DND-41 (cell line): ENCODE data around the gene EHBP1.

Experiments used
- EZH2 ChIP-seq: IDR thresholded peaks from 3 replicates; pipeline ENCODE4 v1.6.1; 2012; ENCODE audit warnings: borderline replicate concordance, low read depth, mild to moderate bottlenecking, moderate library complexity, low read length, inconsistent platforms; ENCODE audit not compliant: severe bottlenecking
- TF ChIP-seq, protein P1 (sequence below): IDR thresholded peaks from 2 replicates; pipeline ENCODE4 v1.5.1; 2012; ENCODE audit warnings: borderline replicate concordance, low read length, moderate library complexity, mild to moderate bottlenecking; ENCODE audit not compliant: poor library complexity, severe bottlenecking; ENCODE audit errors: extremely low read depth

DNA sequence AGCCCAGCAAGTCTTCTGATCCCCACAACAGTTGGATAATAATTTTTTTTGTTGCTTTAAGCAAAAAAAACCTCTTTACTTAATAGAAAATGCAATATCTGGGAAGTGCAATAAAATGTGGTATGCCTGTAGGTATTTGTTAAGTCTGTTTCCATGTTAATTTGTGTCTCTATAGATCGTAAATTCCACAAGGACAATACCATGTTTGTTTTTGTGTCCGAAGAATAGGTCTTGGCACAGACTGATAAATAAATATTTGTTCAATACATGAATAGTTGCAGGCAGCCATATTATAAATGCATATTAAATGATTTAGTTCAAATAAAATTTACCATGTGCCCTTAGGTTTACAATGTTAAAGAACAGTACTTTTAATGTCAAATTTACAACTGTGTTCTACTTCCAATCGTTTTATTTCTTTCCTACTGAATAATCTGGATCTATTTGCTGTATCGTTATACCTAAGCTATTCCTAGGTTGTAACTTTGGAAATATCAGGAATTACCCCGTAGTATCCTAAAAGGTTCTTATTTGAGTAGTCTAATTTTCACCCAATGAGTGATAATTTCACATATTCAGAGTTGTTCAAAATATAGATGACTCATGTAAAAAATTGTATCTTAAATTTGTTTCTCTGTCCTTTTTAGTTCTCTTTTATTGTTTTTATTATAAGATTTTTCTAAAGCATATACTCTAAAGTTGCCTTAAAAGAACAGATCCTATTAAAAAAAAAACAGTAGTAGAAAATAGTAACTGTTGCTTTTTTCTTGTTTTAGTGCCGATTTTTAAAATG is 151.8 kb downstream of the EHBP1 start:
- TF ChIP-seq, protein P1, sequence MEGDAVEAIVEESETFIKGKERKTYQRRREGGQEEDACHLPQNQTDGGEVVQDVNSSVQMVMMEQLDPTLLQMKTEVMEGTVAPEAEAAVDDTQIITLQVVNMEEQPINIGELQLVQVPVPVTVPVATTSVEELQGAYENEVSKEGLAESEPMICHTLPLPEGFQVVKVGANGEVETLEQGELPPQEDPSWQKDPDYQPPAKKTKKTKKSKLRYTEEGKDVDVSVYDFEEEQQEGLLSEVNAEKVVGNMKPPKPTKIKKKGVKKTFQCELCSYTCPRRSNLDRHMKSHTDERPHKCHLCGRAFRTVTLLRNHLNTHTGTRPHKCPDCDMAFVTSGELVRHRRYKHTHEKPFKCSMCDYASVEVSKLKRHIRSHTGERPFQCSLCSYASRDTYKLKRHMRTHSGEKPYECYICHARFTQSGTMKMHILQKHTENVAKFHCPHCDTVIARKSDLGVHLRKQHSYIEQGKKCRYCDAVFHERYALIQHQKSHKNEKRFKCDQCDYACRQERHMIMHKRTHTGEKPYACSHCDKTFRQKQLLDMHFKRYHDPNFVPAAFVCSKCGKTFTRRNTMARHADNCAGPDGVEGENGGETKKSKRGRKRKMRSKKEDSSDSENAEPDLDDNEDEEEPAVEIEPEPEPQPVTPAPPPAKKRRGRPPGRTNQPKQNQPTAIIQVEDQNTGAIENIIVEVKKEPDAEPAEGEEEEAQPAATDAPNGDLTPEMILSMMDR: no peak
- no peak for TF ChIP-seq EZH2
